Panc1 (cell line): Measurements from ENCODE around the gene HSPBP1. TPM values are rescaled to one million over a fixed set of nuclear protein-coding genes. Genes with fewer than 3 reads are reported as not detected.

Source experiments
- ATAC-seq: fragments of 200-7000 bp; cut with Tn5 transposase; 2 replicates; pipeline ENCODE4 v1.9.1; 2020; ENCODE audit warnings: mild to moderate bottlenecking, moderate library complexity
- BruUV-seq: library from RNA; stranded (reverse); fragments of 400-500 nt; replicated peaks from 2 replicates; lab custom pipeline; 2021; lab: Mats Ljungman, UMichigan
- CTCF ChIA-PET: fragments of 300-600 bp; sonication (Branson Sonifier 250); formaldehyde crosslinking; loops from one replicate; lab custom pipeline; 2022; ENCODE audit warnings: antibody characterized with exemption; lab: Charles Lee
- POLR2A ChIA-PET: fragments of 300-600 bp; sonication (Branson Sonifier 250); formaldehyde crosslinking; loops from one replicate; lab custom pipeline; 2022; ENCODE audit warnings: antibody characterized with exemption; lab: Charles Lee
- DNase-seq: peaks from one replicate; pipeline ENCODE4 v3.0.0-alpha.2; 2010; ENCODE audit warnings: low read depth, low spot score
- H3K27ac ChIP-seq: 2 replicates; pipeline ENCODE4 v1.5.1; 2011; ENCODE audit warnings: mild to moderate bottlenecking, low read length, inconsistent platforms
- H3K27me3 ChIP-seq: fragments of 200-500 bp; sonication (Bioruptor generic); 2 replicates; pipeline ENCODE4 v1.6.0; 2014; ENCODE audit warnings: low read length, inconsistent platforms; ENCODE audit not compliant: control insufficient read depth, insufficient read depth
- H3K36me3 ChIP-seq: fragments of 200-500 bp; sonication (Bioruptor generic); 2 replicates; pipeline ENCODE4 v1.5.1; 2014; ENCODE audit warnings: inconsistent platforms, mild to moderate bottlenecking, low read length, moderate library complexity; ENCODE audit not compliant: control insufficient read depth, insufficient read depth
- H3K4me1 ChIP-seq: 2 replicates; pipeline ENCODE4 v1.5.1; 2011; ENCODE audit warnings: inconsistent platforms, mild to moderate bottlenecking, low read length, moderate library complexity; ENCODE audit not compliant: control insufficient read depth, insufficient read depth
- H3K4me3 ChIP-seq, 2 experiments: 2 replicates each; pipeline ENCODE4 v1.5.1; 2011 to 2012; ENCODE audit warnings: low read depth in 2 of 2, low read length in 2 of 2, mild to moderate bottlenecking in 2 of 2, inconsistent platforms in 1 of 2, moderate library complexity in 1 of 2
- H3K9me3 ChIP-seq: fragments of 200-500 bp; sonication (Bioruptor generic); 2 replicates; pipeline ENCODE4 v1.5.1; 2014; ENCODE audit warnings: low read depth, mild to moderate bottlenecking, inconsistent platforms, low read length, moderate library complexity; ENCODE audit not compliant: control insufficient read depth, insufficient read depth
- POLR2AphosphoS5 ChIP-seq: IDR thresholded peaks from 2 replicates; pipeline ENCODE4 v1.6.1; 2012; ENCODE audit warnings: mild to moderate bottlenecking, low read depth, low read length, moderate library complexity
- SIN3A ChIP-seq: IDR thresholded peaks from 2 replicates; pipeline ENCODE4 v1.6.1; 2012; ENCODE audit warnings: low read depth, mild to moderate bottlenecking, low read length, moderate library complexity, borderline replicate concordance; ENCODE audit not compliant: insufficient read depth
- TCF7L2 ChIP-seq: IDR thresholded peaks from 2 replicates; pipeline ENCODE4 v1.6.1; 2011; ENCODE audit warnings: mild to moderate bottlenecking, low read depth, low read length, inconsistent platforms
- in situ Hi-C: cut with HindIII; loops from 2 replicates; pipeline ENCODE4 v1.10.0; 2016; ENCODE audit warnings: low sequenced_read_pairs, low pct_unique_long_range_greater_than_20kb
- intact Hi-C: fragments of 100-400 bp; cut with micrococcal nuclease; formaldehyde crosslinking; loops from one replicate; pipeline ENCODE4 v1.10.0; 2022; ENCODE audit not compliant: unreplicated experiment
- total RNA-seq: library from RNA; stranded (reverse); gene quantifications from one replicate; pipeline ENCODE4 v1.2.1, GENCODE V29; 2021; ENCODE audit not compliant: unreplicated experiment
- TF ChIP-seq, protein P1 (sequence below), 2 experiments: IDR thresholded peaks; 2 replicates each; pipeline ENCODE4 v1.6.1; 2011 to 2012; ENCODE audit warnings: low read depth in 2 of 2, control low read depth in 1 of 2, low read length in 1 of 2, mild to moderate bottlenecking in 1 of 2, moderate library complexity in 1 of 2; ENCODE audit not compliant: insufficient read depth in 1 of 2
- TF ChIP-seq, protein P2 (sequence below): fragments of 450-650 bp; IDR thresholded peaks from 2 replicates; pipeline ENCODE4 v1.5.1; 2017; ENCODE audit warnings: mild to moderate bottlenecking

HSPBP1 gene
- total RNA-seq, 1 experiment from 2014 or later = 84.2 TPM

GRCh38 chr19:55224038-55224665 is 55.8 kb downstream of the HSPBP1 start:
- no peak for TF ChIP-seq SIN3A
- TF ChIP-seq TCF7L2 = no peak
- TF ChIP-seq POLR2AphosphoS5 = no peak; the same call in 1 of the 2 replicates
- TF ChIP-seq, protein P1, sequence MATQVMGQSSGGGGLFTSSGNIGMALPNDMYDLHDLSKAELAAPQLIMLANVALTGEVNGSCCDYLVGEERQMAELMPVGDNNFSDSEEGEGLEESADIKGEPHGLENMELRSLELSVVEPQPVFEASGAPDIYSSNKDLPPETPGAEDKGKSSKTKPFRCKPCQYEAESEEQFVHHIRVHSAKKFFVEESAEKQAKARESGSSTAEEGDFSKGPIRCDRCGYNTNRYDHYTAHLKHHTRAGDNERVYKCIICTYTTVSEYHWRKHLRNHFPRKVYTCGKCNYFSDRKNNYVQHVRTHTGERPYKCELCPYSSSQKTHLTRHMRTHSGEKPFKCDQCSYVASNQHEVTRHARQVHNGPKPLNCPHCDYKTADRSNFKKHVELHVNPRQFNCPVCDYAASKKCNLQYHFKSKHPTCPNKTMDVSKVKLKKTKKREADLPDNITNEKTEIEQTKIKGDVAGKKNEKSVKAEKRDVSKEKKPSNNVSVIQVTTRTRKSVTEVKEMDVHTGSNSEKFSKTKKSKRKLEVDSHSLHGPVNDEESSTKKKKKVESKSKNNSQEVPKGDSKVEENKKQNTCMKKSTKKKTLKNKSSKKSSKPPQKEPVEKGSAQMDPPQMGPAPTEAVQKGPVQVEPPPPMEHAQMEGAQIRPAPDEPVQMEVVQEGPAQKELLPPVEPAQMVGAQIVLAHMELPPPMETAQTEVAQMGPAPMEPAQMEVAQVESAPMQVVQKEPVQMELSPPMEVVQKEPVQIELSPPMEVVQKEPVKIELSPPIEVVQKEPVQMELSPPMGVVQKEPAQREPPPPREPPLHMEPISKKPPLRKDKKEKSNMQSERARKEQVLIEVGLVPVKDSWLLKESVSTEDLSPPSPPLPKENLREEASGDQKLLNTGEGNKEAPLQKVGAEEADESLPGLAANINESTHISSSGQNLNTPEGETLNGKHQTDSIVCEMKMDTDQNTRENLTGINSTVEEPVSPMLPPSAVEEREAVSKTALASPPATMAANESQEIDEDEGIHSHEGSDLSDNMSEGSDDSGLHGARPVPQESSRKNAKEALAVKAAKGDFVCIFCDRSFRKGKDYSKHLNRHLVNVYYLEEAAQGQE (IDR thresholded peaks at IDR 0.05; ENCODE audit: insufficient read depth in 1 of 2, low read depth in 2 of 2, low read length in 1 of 2) = no peak
- ATAC-seq = peak; percentile 18
- Histone ChIP-seq H3K27me3 (no peaks in the 10 kb centered on the region), H3K9me3 (no peaks in the 10 kb centered on the region), H3K36me3 (no peaks in the 10 kb centered on the region), H3K27ac (no peak overlapping the region; the same call in 1 of the 2 replicates), H3K4me1 (peaks cover 14% of the 10 kb centered on the region; the same call in 1 of the 2 replicates), H3K4me3 (no peak overlapping the region)
- in situ Hi-C loops (no loop called here), intact Hi-C loops (no loop called here)
- ChIA-PET POLR2A (no interaction called here), CTCF (no interaction called here)
- DNase-seq = no peak
- BruUV-seq = no TSS peak

DNA sequence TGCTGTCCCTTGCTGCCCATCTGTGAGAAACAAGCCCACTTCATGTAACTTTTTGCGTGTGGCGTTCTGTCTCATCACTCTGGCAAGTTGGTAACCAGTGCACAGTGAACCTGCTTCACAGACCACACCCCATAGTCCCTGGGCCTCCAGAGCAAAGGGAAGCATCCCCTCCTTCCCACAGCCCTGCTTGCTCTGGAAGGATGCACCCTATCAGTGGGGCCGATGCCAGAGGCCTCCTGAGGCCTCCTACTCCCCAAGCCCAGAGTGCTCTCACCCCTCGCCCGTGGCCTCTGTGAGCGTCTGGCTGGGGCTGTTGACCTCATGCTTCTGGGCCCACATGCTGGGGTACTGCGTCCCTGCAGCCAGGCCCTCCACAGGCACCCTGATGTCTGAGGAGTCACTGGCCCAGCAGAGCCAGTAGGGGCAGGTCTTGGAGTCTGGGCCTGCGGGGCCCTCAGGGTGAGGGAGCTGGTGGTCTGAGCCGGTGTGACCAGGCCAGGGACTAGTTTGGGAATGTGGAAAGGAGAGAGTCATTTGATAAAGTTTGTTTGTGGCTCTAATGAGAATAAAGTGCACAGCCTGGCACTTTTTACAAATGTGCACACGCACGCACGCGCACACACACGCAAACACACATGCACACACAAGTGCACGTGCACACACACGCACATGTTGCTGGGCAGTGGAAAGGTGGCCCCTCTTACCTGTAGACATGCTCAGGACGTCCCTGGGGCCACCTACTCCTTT is 56.4 kb downstream of the HSPBP1 start:
- H3K4me1 ChIP-seq = peaks cover 11% of the 10 kb centered on the region; the same call in 1 of the 2 replicates
- intact Hi-C loops = no loop called here
- ATAC-seq (peak; percentile 22), DNase-seq (no peak)
- H3K27me3 ChIP-seq = no peaks in the 10 kb centered on the region
- peak overlapping the region; percentile 36; the same call in 1 of the 2 replicates for H3K27ac ChIP-seq
- in situ Hi-C loops = no loop called here
- no peaks in the 10 kb centered on the region for H3K36me3 ChIP-seq
- POLR2A ChIA-PET = no interaction called here
- H3K4me3 ChIP-seq = no peak overlapping the region
- TF ChIP-seq TCF7L2 (no peak), POLR2AphosphoS5 (no peak; the same call in none of the 2 replicates), SIN3A (peak; percentile 33; the same call in 1 of the 2 replicates)
- TF ChIP-seq, protein P2, sequence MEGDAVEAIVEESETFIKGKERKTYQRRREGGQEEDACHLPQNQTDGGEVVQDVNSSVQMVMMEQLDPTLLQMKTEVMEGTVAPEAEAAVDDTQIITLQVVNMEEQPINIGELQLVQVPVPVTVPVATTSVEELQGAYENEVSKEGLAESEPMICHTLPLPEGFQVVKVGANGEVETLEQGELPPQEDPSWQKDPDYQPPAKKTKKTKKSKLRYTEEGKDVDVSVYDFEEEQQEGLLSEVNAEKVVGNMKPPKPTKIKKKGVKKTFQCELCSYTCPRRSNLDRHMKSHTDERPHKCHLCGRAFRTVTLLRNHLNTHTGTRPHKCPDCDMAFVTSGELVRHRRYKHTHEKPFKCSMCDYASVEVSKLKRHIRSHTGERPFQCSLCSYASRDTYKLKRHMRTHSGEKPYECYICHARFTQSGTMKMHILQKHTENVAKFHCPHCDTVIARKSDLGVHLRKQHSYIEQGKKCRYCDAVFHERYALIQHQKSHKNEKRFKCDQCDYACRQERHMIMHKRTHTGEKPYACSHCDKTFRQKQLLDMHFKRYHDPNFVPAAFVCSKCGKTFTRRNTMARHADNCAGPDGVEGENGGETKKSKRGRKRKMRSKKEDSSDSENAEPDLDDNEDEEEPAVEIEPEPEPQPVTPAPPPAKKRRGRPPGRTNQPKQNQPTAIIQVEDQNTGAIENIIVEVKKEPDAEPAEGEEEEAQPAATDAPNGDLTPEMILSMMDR = no peak
- TF ChIP-seq, protein P1 (IDR thresholded peaks at IDR 0.05; ENCODE audit: insufficient read depth in 1 of 2, low read depth in 2 of 2, low read length in 1 of 2) = no peak
- no TSS peak for BruUV-seq
- no peaks in the 10 kb centered on the region for H3K9me3 ChIP-seq
- CTCF ChIA-PET = no interaction called here
